Transverse colon (tissue), 3 donors: ENCODE results near the gene SULF2.

Experiments
- POLR2A ChIP-seq: fragments of 450-650 bp; IDR thresholded peaks from one replicate; pipeline ENCODE4 v1.6.1; 2016; ENCODE audit warnings: antibody characterized with exemption, mild to moderate bottlenecking, moderate library complexity
- TF ChIP-seq, protein P1 (sequence below), 5 experiments: fragments of 200-600 bp in 3 of 5; fragments of 450-650 bp in 2 of 5; sonication (generic) in 3 of 5; IDR thresholded peaks; 1 replicate in 2 of 5; 2 replicates in 3 of 5; pipeline ENCODE4 v1.5.1; 2016 to 2017; ENCODE audit warnings: antibody characterized with exemption in 5 of 5, inconsistent platforms in 3 of 5, mild to moderate bottlenecking in 2 of 5, moderate library complexity in 1 of 5

DNA sequence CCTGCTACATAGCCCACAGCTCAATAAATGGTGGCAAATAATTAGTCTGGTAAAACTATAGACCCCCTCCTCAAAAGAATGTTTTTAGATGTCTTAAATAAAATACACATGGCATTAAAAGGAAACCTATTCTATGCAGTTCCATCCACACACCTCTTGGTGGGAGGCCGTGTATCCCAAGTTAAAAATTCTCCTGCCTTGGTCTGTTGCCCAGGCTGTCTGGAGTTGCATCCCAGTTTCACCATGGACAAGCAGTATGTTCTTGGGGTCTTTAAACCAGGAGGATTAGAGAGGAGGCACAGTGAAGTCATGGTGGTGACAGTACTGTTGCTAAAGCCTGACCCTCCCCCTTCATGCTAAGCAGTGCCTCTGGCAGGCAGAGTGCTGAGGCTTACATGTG is 95.5 kb downstream of the SULF2 start:
- TF ChIP-seq, protein P1, sequence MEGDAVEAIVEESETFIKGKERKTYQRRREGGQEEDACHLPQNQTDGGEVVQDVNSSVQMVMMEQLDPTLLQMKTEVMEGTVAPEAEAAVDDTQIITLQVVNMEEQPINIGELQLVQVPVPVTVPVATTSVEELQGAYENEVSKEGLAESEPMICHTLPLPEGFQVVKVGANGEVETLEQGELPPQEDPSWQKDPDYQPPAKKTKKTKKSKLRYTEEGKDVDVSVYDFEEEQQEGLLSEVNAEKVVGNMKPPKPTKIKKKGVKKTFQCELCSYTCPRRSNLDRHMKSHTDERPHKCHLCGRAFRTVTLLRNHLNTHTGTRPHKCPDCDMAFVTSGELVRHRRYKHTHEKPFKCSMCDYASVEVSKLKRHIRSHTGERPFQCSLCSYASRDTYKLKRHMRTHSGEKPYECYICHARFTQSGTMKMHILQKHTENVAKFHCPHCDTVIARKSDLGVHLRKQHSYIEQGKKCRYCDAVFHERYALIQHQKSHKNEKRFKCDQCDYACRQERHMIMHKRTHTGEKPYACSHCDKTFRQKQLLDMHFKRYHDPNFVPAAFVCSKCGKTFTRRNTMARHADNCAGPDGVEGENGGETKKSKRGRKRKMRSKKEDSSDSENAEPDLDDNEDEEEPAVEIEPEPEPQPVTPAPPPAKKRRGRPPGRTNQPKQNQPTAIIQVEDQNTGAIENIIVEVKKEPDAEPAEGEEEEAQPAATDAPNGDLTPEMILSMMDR (IDR thresholded peaks at IDR 0.05): no peak
- no peak for TF ChIP-seq POLR2A
